ENCODE results near the gene MRPL36.

Gene MRPL36

GRCh38 chr5:1770443-1770802 lies 29.2 kb downstream of the MRPL36 start:
- DNase-seq (ENCODE audit: low spot score): no peak
- Histone ChIP-seq H3K4me3 (no peak overlapping the region), H3K27ac (no peak overlapping the region)
- no peak for TF ChIP-seq CTCF (IDR thresholded peaks at IDR 0.05)

- Histone ChIP-seq H3K4me3 (no peak overlapping the region), H3K27ac (no peak overlapping the region)
- no peak for DNase-seq (ENCODE audit: low spot score)
- no peak for TF ChIP-seq CTCF (IDR thresholded peaks at IDR 0.05)
Observed at GRCh38 chr5:1769752-1770442, 29.7 kb downstream of the MRPL36 start.

- DNase-seq (ENCODE audit: low spot score): no peak
- no peak for TF ChIP-seq CTCF (IDR thresholded peaks at IDR 0.05)
- Histone ChIP-seq H3K4me3 (no peak overlapping the region), H3K27ac (no peak overlapping the region)
Observed at GRCh38 chr5:1769017-1769640, 30.5 kb downstream of the MRPL36 start.

- no peak overlapping the region for H3K4me3 ChIP-seq
- H3K27ac ChIP-seq: no peak overlapping the region
- DNase-seq (ENCODE audit: low spot score): no peak
- no peak for TF ChIP-seq CTCF (IDR thresholded peaks at IDR 0.05)
Observed at GRCh38 chr5:1768283-1769000, 31.2 kb downstream of the MRPL36 start.

- DNase-seq (ENCODE audit: low spot score): no peak
- Histone ChIP-seq H3K27ac (no peak overlapping the region), H3K4me3 (no peak overlapping the region)
- no peak for TF ChIP-seq CTCF (IDR thresholded peaks at IDR 0.05)
Observed at GRCh38 chr5:1767524-1768282, 31.9 kb downstream of the MRPL36 start.

GRCh38 chr5:1765880-1766235 lies 33.8 kb downstream of the MRPL36 start:
- no peak overlapping the region for H3K27ac ChIP-seq
- TF ChIP-seq CTCF (IDR thresholded peaks at IDR 0.05): no peak
- no peak for DNase-seq (ENCODE audit: low spot score)
- H3K4me3 ChIP-seq: no peak overlapping the region

All from coronary artery (tissue), 2 donors.